ENCODE data around the gene CRLF3. TPM values are rescaled to one million over a fixed set of nuclear protein-coding genes. Genes with fewer than 3 reads are reported as not detected.
"Not testable (repeated sequence)": the region's sequence is repeated elsewhere in the genome, so short reads cannot be mapped to it uniquely, and the experiment has no call there.

CRLF3 gene
- total RNA-seq, 2 donors from 2014 or later, result 6.3 to 7.4 TPM

DNA sequence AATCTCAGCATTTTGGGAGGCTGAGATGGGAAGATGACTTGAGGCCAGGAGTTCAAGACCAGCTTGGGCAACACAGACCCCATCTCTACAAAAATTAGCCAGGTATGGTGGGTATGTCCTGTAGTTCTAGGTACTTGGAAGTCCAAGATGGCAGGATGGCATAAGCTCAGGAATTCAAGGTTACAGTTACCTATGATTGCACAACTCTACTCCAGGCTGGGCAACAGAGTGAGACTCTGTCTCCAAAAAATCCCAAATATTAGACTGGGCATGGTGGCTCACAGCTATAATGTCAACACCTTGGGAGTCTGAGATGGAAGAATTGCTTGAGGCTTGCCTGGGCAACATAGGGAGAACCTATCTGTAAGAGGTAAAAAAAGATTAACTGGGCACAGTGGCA is 63.4 kb downstream of the CRLF3 start:
- DNase-seq, result no peak
- no peak for ATAC-seq
- intact Hi-C loops (cut with DNase I), result no loop called here

- DNase-seq; ATAC-seq; intact Hi-C loops (cut with DNase I): not testable (repeated sequence)
Observed at GRCh38 chr17:30753291-30753690, 71.2 kb downstream of the CRLF3 start.

GRCh38 chr17:30750982-30751381 is 73.5 kb downstream of the CRLF3 start:
- DNase-seq; intact Hi-C loops (cut with DNase I); ATAC-seq: not testable (repeated sequence)

- ATAC-seq; intact Hi-C loops (cut with DNase I); DNase-seq: not testable (repeated sequence)
Observed at GRCh38 chr17:30747621-30748020, 76.9 kb downstream of the CRLF3 start.

DNA sequence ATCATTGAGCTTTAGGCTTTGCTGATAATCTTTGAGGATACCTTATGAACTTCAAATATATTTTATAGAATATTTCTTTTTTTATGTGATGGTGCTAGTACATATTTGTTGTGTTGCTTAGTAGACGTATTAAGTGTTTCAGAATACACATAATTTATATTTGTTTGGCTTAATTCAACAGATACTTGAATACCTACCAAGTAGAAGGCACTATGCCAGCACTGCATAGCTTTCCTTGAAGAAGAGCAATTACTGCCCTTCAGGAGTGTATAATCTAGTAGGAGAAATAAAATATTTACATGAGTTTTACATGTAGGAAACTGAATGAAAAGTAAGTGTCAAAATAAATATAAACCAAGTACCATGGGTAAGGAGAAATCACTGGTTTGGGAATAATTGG is 81.8 kb downstream of the CRLF3 start:
- intact Hi-C loops (cut with DNase I); ATAC-seq; DNase-seq: not testable (repeated sequence)

- ATAC-seq; DNase-seq; intact Hi-C loops (cut with DNase I): not testable (repeated sequence)
Observed at GRCh38 chr17:30736371-30736770, 88.1 kb downstream of the CRLF3 start.

DNA sequence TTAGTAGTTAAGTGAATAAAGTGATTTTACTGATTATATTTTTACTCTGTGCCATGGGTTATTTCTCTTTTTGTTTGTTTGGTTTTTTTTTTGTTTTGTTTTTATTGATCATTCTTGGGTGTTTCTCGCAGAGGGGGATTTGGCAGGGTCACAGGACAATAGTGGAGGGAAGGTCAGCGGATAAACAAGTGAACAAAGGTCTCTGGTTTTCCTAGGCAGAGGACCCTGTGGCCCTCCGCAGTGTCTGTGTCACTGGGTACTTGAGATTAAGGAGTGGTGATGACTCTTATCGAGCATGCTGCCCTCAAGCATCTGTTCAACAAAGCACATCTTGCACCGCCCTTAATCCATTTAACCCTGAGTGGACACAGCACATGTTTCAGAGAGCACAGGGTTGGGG is 88.8 kb downstream of the CRLF3 start:
- DNase-seq, result not testable (repeated sequence)

GRCh38 chr17:30735206-30735605 is 89.3 kb downstream of the CRLF3 start:
- ATAC-seq; intact Hi-C loops (cut with DNase I); DNase-seq: not testable (repeated sequence)

More for the DNA sequence above, 88.8 kb downstream of the CRLF3 start:
- intact Hi-C loops (cut with DNase I); ATAC-seq: not testable (repeated sequence)

GRCh38 chr17:30734153-30734552 is 90.3 kb downstream of the CRLF3 start:
- ATAC-seq; DNase-seq; intact Hi-C loops (cut with DNase I): not testable (repeated sequence)

Other genes with a start within 250 kb of the CRLF3 start
- gene ATAD5, start 7.3 kb upstream of the CRLF3 start, total RNA-seq, result 1 to 10 TPM in 1 of 2 donors, under 1 TPM in 1; 0.92 to 1.2 TPM
- 10 to 100 TPM; 11.4 to 14.6 TPM for gene TEFM, start 81.5 kb upstream of the CRLF3 start, total RNA-seq
- 10 to 100 TPM; 11.0 to 19.4 TPM for gene ADAP2, start 97.3 kb upstream of the CRLF3 start, total RNA-seq
- 10 to 100 TPM in 1 of 2 donors, 1 to 10 TPM in 1; 8.8 to 12.0 TPM for gene RNF135, start 146.3 kb upstream of the CRLF3 start, total RNA-seq